ENCODE results near the gene ZCCHC10.

GRCh38 chr5:132976852-132977251 is 49.5 kb downstream of the ZCCHC10 start:
- no peak for TF ChIP-seq ZNF70 (CRISPR knock-in tag; IDR thresholded peaks at IDR 0.05)
- no peak for TF ChIP-seq ARNTL (CRISPR knock-in tag; IDR thresholded peaks at IDR 0.05; ENCODE audit: borderline replicate concordance, low read depth)

Data from SK-N-SH treated with all-trans-retinoic acid at 6 μM for 48 hours (cell line).